GM12878 (cell line): ENCODE measurements around the gene MBNL1. TPM values are rescaled to one million over a fixed set of nuclear protein-coding genes. Genes with fewer than 3 reads are reported as not detected.

Experiments
- ATAC-seq: fragments of 200-7000 bp; cut with Tn5 transposase; 3 replicates; pipeline ENCODE4 v1.9.1; 2020; ENCODE audit warnings: mild to moderate bottlenecking, moderate library complexity
- BruUV-seq: library from RNA; stranded (reverse); fragments of 400-500 nt; replicated peaks from 2 replicates; lab custom pipeline; 2021; lab: Mats Ljungman, UMichigan
- CTCF ChIA-PET: fragments of 300-600 bp; sonication (Branson Sonifier 250); formaldehyde crosslinking; extraction: SDS; loops from one replicate; lab custom pipeline; 2021; ENCODE audit warnings: inconsistent platforms; lab: Yijun Ruan, JAX
- POLR2A ChIA-PET: fragments of 350-600 bp; formaldehyde crosslinking; extraction: SDS; loops from one replicate; lab custom pipeline; 2021; ENCODE audit warnings: inconsistent platforms; lab: Charles Lee
- RAD21 ChIA-PET: fragments of 300-600 bp; sonication (Branson Sonifier 250); formaldehyde crosslinking; loops from one replicate; lab custom pipeline; 2023; ENCODE audit warnings: antibody characterized with exemption; ENCODE audit not compliant: unreplicated experiment; lab: Charles Lee
- SMC1A ChIA-PET: fragments of 300-600 bp; sonication (Branson Sonifier 250); formaldehyde crosslinking; loops from one replicate; lab custom pipeline; 2023; ENCODE audit not compliant: unreplicated experiment, uncharacterized antibody; lab: Charles Lee
- DNase-seq: peaks from one replicate; pipeline ENCODE4 v3.0.0-alpha.2; 2011; ENCODE audit warnings: low read depth, low spot score
- FAIRE-seq: peaks from 3 replicates; lab custom pipeline; 2011; peaks lifted over from hg19 to GRCh38; lab: Jason Lieb, UNC
- H2AFZ ChIP-seq: 2 replicates; pipeline ENCODE4 v1.6.0; 2011; ENCODE audit warnings: low read depth, low read length, control low read depth; ENCODE audit not compliant: control insufficient read depth
- H3K27ac ChIP-seq: 2 replicates; pipeline ENCODE4 v1.5.1; 2011; ENCODE audit warnings: control low read depth; ENCODE audit not compliant: control insufficient read depth, insufficient read depth
- H3K27me3 ChIP-seq, 2 experiments: replicated peaks in 1 of 2; 2 replicates each; pipeline versions ENCODE4 v1.6.0 to v1.6.1; 2011; ENCODE audit warnings: low read length in 1 of 2; ENCODE audit not compliant: control insufficient read depth in 2 of 2, insufficient read depth in 2 of 2
- H3K36me3 ChIP-seq, 2 experiments: 2 replicates each; pipeline ENCODE4 v1.5.1; 2011; ENCODE audit warnings: low read length in 1 of 2; ENCODE audit not compliant: control insufficient read depth in 2 of 2, insufficient read depth in 2 of 2
- H3K4me1 ChIP-seq: 2 replicates; pipeline ENCODE4 v1.6.1; 2011; ENCODE audit warnings: mild to moderate bottlenecking, low read length, moderate library complexity, mixed read lengths; ENCODE audit not compliant: control insufficient read depth, insufficient read depth
- H3K4me2 ChIP-seq: 2 replicates; pipeline ENCODE4 v1.6.0; 2011; ENCODE audit warnings: control low read depth; ENCODE audit not compliant: control insufficient read depth, insufficient read depth
- H3K4me3 ChIP-seq: fragments of 200-600 bp; sonication (generic); 2 replicates; pipeline ENCODE4 v1.5.1; 2016
- H3K79me2 ChIP-seq: 2 replicates; pipeline ENCODE4 v1.6.0; 2011; ENCODE audit warnings: low read length; ENCODE audit not compliant: control insufficient read depth, insufficient read depth
- H3K9ac ChIP-seq: 2 replicates; pipeline ENCODE4 v1.8.0; 2011; ENCODE audit warnings: low read length, control low read depth, mixed read lengths; ENCODE audit not compliant: control insufficient read depth, insufficient read depth
- H3K9me3 ChIP-seq: replicated peaks from 3 replicates; pipeline ENCODE4 v1.5.1; 2011; ENCODE audit warnings: mild to moderate bottlenecking, low read length; ENCODE audit not compliant: control insufficient read depth, insufficient read depth
- H4K20me1 ChIP-seq: 2 replicates; pipeline ENCODE4 v1.6.0; 2011; ENCODE audit not compliant: control insufficient read depth, insufficient read depth
- CBX5 ChIP-seq: sonication (generic); IDR thresholded peaks from 2 replicates; pipeline ENCODE4 v1.6.1; 2016; ENCODE audit warnings: low read depth, moderate library complexity, mild to moderate bottlenecking, inconsistent platforms
- CREB1 ChIP-seq: IDR thresholded peaks from 2 replicates; pipeline ENCODE4 v1.6.1; 2012; ENCODE audit warnings: low read depth, mild to moderate bottlenecking, inconsistent platforms
- EP300 ChIP-seq, 2 experiments: fragments of 150-350 bp in 1 of 2; IDR thresholded peaks; 2 replicates each; pipeline ENCODE4 v1.6.1; 2011 to 2012; ENCODE audit warnings: low read depth in 2 of 2, low read length in 2 of 2, borderline replicate concordance in 1 of 2, improper control_type of control experiment in 1 of 2, inconsistent platforms in 1 of 2; ENCODE audit not compliant: control insufficient read depth in 1 of 2
- GATAD2B ChIP-seq: fragments of 450-650 bp; conservative IDR thresholded peaks from 2 replicates; pipeline ENCODE4 v1.6.1; 2017; ENCODE audit warnings: low read depth, mild to moderate bottlenecking, moderate library complexity
- MYB ChIP-seq: fragments of 150-350 bp; IDR thresholded peaks from 2 replicates; pipeline ENCODE4 v1.6.1; 2014; ENCODE audit warnings: mild to moderate bottlenecking, low read depth, low read length, borderline replicate concordance
- POLR2AphosphoS5 ChIP-seq: IDR thresholded peaks from 2 replicates; pipeline ENCODE4 v1.6.1; 2011; ENCODE audit warnings: mild to moderate bottlenecking, low read length, inconsistent platforms
- POU2F2 ChIP-seq: IDR thresholded peaks from 3 replicates; pipeline ENCODE4 v1.6.1; 2011; ENCODE audit warnings: low read depth, mild to moderate bottlenecking, low read length, borderline replicate concordance
- SP1 ChIP-seq: IDR thresholded peaks from one replicate; pipeline ENCODE4 v1.6.1; 2011; ENCODE audit warnings: low read depth, low read length
- SPI1 ChIP-seq: IDR thresholded peaks from 2 replicates; pipeline ENCODE4 v1.6.1; 2011; ENCODE audit warnings: low read depth, mild to moderate bottlenecking, low read length, moderate library complexity, borderline replicate concordance; ENCODE audit not compliant: insufficient read depth
- SRF ChIP-seq, 2 experiments: IDR thresholded peaks; 2 replicates each; pipeline ENCODE4 v1.6.1; 2011; ENCODE audit warnings: low read depth in 2 of 2, low read length in 2 of 2, mild to moderate bottlenecking in 1 of 2, moderate library complexity in 1 of 2
- STAT1 ChIP-seq: fragments of 450-650 bp; conservative IDR thresholded peaks from 2 replicates; pipeline ENCODE4 v1.6.1; 2014; ENCODE audit warnings: antibody characterized with exemption, mild to moderate bottlenecking
- TCF7 ChIP-seq: IDR thresholded peaks from 2 replicates; pipeline ENCODE4 v1.6.1; 2014; ENCODE audit warnings: antibody characterized with exemption, borderline replicate concordance
- ZNF622 ChIP-seq: fragments of 450-650 bp; IDR thresholded peaks from 2 replicates; pipeline ENCODE4 v1.6.1; 2017; ENCODE audit warnings: mild to moderate bottlenecking, inconsistent platforms
- in situ Hi-C: fragments of 300-500 bp; cut with MboI; formaldehyde crosslinking; loops from 9 replicates; pipeline ENCODE4 v1.14.3; 2018; ENCODE audit warnings: mixed read lengths
- intact Hi-C: fragments of 100-400 bp; cut with micrococcal nuclease; formaldehyde crosslinking; loops from one replicate; pipeline ENCODE4 v1.14.2; 2022; ENCODE audit not compliant: unreplicated experiment
- polyA plus RNA-seq, 11 experiments: library from polyadenylated mRNA; depleted of rRNA in 4 of 11; unstranded in 6 of 11; stranded (reverse) in 5 of 11; fragments of >200 nt; fragmentation: Nextera tagmentation in 4 of 11; fragmentation: Illumina TruSeq in 1 of 11; extraction: Ambion mirVana in 4 of 11; extraction: Trizol in 1 of 11; gene quantifications; 1 replicate in 1 of 11; 2 replicates in 10 of 11; pipeline versions ENCODE4 v1.2.1 to v1.2.3, GENCODE V29; 2011 to 2016; ENCODE audit warnings: inconsistent platforms in 2 of 11, missing spikeins in 2 of 11, low read depth in 1 of 11
- total RNA-seq, 4 experiments: library from RNA; depleted of rRNA in 3 of 4; stranded (reverse); fragments of >200 nt in 3 of 4; fragmentation: Illumina TruSeq in 1 of 4; extraction: Trizol in 1 of 4; gene quantifications; 2 replicates each; pipeline versions ENCODE4 v1.2.1 to v1.2.3, GENCODE V29; 2013 to 2021
- TF ChIP-seq, protein P1 (sequence below): fragments of 450-650 bp; IDR thresholded peaks from 2 replicates; pipeline ENCODE4 v1.6.1; 2017; ENCODE audit warnings: mild to moderate bottlenecking, moderate library complexity
- TF ChIP-seq, protein P2 (sequence below): fragments of 450-650 bp; IDR thresholded peaks from 2 replicates; pipeline ENCODE4 v1.6.1; 2014; ENCODE audit warnings: mild to moderate bottlenecking
- TF ChIP-seq, protein P3 (sequence below): fragments of 450-650 bp; IDR thresholded peaks from 2 replicates; pipeline ENCODE4 v1.6.1; 2017; ENCODE audit warnings: mild to moderate bottlenecking, low read depth, inconsistent platforms; ENCODE audit not compliant: poor library complexity, severe bottlenecking

Gene MBNL1
- total and polyA plus RNA-seq, 10 of the 15 experiments (the other 5 are each of a cell fraction or from before 2014, with no cell fraction given): 59.6 to 337 (median 143) TPM

DNA sequence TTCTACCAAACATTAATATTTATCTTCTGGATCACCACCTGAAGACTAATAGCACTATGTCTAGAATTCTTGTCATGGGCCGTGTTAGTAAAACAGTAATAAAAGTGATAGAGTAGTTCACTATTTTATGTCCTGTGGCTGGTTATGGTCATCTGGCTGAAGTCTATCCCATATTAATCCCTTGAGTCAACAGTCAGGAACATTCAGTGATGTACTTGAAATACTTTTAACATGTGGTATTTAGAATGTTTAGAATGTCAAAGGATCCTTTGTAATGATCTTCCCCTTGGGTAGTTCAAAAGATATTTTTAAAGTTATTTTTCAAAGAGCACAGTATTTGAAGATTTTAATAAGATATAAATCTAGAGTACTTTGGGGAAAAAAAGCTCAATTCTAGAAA lies 117.0 kb downstream of the MBNL1 start (continued):
- TF ChIP-seq, protein P1, sequence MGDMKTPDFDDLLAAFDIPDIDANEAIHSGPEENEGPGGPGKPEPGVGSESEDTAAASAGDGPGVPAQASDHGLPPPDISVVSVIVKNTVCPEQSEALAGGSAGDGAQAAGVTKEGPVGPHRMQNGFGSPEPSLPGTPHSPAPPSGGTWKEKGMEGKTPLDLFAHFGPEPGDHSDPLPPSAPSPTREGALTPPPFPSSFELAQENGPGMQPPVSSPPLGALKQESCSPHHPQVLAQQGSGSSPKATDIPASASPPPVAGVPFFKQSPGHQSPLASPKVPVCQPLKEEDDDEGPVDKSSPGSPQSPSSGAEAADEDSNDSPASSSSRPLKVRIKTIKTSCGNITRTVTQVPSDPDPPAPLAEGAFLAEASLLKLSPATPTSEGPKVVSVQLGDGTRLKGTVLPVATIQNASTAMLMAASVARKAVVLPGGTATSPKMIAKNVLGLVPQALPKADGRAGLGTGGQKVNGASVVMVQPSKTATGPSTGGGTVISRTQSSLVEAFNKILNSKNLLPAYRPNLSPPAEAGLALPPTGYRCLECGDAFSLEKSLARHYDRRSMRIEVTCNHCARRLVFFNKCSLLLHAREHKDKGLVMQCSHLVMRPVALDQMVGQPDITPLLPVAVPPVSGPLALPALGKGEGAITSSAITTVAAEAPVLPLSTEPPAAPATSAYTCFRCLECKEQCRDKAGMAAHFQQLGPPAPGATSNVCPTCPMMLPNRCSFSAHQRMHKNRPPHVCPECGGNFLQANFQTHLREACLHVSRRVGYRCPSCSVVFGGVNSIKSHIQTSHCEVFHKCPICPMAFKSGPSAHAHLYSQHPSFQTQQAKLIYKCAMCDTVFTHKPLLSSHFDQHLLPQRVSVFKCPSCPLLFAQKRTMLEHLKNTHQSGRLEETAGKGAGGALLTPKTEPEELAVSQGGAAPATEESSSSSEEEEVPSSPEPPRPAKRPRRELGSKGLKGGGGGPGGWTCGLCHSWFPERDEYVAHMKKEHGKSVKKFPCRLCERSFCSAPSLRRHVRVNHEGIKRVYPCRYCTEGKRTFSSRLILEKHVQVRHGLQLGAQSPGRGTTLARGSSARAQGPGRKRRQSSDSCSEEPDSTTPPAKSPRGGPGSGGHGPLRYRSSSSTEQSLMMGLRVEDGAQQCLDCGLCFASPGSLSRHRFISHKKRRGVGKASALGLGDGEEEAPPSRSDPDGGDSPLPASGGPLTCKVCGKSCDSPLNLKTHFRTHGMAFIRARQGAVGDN: no peak
- no peak for TF ChIP-seq POU2F2

DNA sequence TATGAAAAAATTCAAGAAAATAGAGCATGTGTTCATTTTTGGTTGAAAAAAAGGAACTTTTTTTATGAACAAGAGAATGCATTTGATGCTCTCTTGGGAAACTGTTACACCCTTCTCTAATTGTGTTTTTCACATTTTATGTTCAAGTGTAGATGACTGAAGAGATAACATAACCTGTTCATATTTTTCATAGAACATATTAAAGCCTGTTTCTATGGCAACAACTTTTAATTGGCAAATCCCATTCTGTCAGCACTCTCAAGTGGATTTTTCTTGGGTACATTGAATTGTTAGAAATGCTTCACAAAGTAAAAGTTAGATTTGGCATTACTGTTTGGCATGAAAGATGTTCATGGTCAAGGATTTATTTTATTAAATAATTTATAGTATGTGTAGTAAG lies 117.5 kb downstream of the MBNL1 start:
- SMC1A ChIA-PET: interaction anchor here (1.0 to 3.8 kb wide), 5 partner anchors 8 to 56 kb away, joined by 3 to 25 read pairs (median 5); no protein-coding TSS in a partner anchor
- peaks cover 2 to 6% of the 10 kb centered on the region in 2 experiments; a peak in 1 of 4 replicates for H3K36me3 ChIP-seq
- BruUV-seq: no TSS peak
- H2AFZ ChIP-seq: no peak overlapping the region
- H3K9ac ChIP-seq: no peak overlapping the region
- no peak overlapping the region for H3K4me3 ChIP-seq
- no peak overlapping the region for H3K27ac ChIP-seq
- CTCF ChIA-PET: interaction anchor here (1.6 to 1.7 kb wide), 2 partner anchors 9 to 14 kb away, joined by 3 to 7 read pairs; no protein-coding TSS in a partner anchor
- FAIRE-seq (no peak), DNase-seq (no peak), ATAC-seq (no peak)
- RAD21 ChIA-PET: interaction anchor here (1.3 to 1.4 kb wide), 2 partner anchors 9 to 56 kb away, joined by 3 to 4 read pairs; no protein-coding TSS in a partner anchor
- no peaks in the 10 kb centered on the region for H3K27me3 ChIP-seq
- H3K4me2 ChIP-seq: no peak overlapping the region
- H3K79me2 ChIP-seq: peaks cover 91% of the 10 kb centered on the region
- intact Hi-C loops (no loop called here), in situ Hi-C loops (no loop called here)
- H3K9me3 ChIP-seq: no peaks in the 10 kb centered on the region; the same call in none of the 3 replicates
- H3K4me1 ChIP-seq: peaks cover 4% of the 10 kb centered on the region; the same call in 1 of the 2 replicates
- H4K20me1 ChIP-seq: peaks cover 3% of the 10 kb centered on the region; the same call in 1 of the 2 replicates
- POLR2A ChIA-PET: interaction anchor here (1.0 kb wide), 1 partner anchor 14 kb away, joined by 3 read pairs; no protein-coding TSS in a partner anchor
- TF ChIP-seq SRF (IDR thresholded peaks at IDR 0.05; ENCODE audit: low read depth in 2 of 2, low read length in 2 of 2) (no peak), STAT1 (no peak), TCF7 (no peak), CREB1 (no peak), POLR2AphosphoS5 (no peak), MYB (no peak), EP300 (IDR thresholded peaks at IDR 0.05; ENCODE audit: borderline replicate concordance in 1 of 2, control insufficient read depth in 1 of 2, low read depth in 2 of 2, low read length in 2 of 2) (no peak), GATAD2B (no peak), CBX5 (no peak), SPI1 (no peak), SP1 (no peak), ZNF622 (no peak)
- TF ChIP-seq, protein P2, sequence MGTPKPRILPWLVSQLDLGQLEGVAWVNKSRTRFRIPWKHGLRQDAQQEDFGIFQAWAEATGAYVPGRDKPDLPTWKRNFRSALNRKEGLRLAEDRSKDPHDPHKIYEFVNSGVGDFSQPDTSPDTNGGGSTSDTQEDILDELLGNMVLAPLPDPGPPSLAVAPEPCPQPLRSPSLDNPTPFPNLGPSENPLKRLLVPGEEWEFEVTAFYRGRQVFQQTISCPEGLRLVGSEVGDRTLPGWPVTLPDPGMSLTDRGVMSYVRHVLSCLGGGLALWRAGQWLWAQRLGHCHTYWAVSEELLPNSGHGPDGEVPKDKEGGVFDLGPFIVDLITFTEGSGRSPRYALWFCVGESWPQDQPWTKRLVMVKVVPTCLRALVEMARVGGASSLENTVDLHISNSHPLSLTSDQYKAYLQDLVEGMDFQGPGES: no peak
- TF ChIP-seq, protein P3, sequence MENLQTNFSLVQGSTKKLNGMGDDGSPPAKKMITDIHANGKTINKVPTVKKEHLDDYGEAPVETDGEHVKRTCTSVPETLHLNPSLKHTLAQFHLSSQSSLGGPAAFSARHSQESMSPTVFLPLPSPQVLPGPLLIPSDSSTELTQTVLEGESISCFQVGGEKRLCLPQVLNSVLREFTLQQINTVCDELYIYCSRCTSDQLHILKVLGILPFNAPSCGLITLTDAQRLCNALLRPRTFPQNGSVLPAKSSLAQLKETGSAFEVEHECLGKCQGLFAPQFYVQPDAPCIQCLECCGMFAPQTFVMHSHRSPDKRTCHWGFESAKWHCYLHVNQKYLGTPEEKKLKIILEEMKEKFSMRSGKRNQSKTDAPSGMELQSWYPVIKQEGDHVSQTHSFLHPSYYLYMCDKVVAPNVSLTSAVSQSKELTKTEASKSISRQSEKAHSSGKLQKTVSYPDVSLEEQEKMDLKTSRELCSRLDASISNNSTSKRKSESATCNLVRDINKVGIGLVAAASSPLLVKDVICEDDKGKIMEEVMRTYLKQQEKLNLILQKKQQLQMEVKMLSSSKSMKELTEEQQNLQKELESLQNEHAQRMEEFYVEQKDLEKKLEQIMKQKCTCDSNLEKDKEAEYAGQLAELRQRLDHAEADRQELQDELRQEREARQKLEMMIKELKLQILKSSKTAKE: no peak
